Neural cell (in vitro differentiated cells): ENCODE results near the gene RBFOX2.

Source experiments
- EZH2 ChIP-seq: fragments of 200-600, 300-800 bp; shearing (Covaris generic), sonication (generic); IDR thresholded peaks from 2 replicates; pipeline ENCODE4 v1.6.1; 2014; ENCODE audit warnings: antibody characterized with exemption, low read length, borderline replicate concordance, mild to moderate bottlenecking; ENCODE audit not compliant: insufficient read depth, poor library complexity, severe bottlenecking
- POLR2AphosphoS5 ChIP-seq: IDR thresholded peaks from 2 replicates; pipeline ENCODE4 v1.6.1; 2012

GRCh38 chr22:35961480-35962295 lies 66.9 kb downstream of the RBFOX2 start:
- no peak for TF ChIP-seq EZH2
- TF ChIP-seq POLR2AphosphoS5, result peak; percentile 97
